D721Med (cell line): ENCODE data around the gene ARHGAP44.

Experiments used
- DNase-seq: peaks from one replicate; pipeline ENCODE4 v3.0.0; 2011; ENCODE audit warnings: low spot score; ENCODE audit not compliant: insufficient read length
- FAIRE-seq: peaks from 2 replicates; lab custom pipeline; 2011; peaks lifted over from hg19 to GRCh38; lab: Jason Lieb, UNC
- CTCF ChIP-seq: IDR thresholded peaks from 2 replicates; pipeline ENCODE4 v1.5.1; 2012; ENCODE audit warnings: mild to moderate bottlenecking, control low read depth; ENCODE audit not compliant: insufficient read depth; ENCODE audit errors: missing control alignments

ARHGAP44 gene

GRCh38 chr17:13036751-13037150 is 247.5 kb downstream of the ARHGAP44 start:
- TF ChIP-seq CTCF = no peak
- DNase-seq = no peak
- FAIRE-seq = no peak

DNA sequence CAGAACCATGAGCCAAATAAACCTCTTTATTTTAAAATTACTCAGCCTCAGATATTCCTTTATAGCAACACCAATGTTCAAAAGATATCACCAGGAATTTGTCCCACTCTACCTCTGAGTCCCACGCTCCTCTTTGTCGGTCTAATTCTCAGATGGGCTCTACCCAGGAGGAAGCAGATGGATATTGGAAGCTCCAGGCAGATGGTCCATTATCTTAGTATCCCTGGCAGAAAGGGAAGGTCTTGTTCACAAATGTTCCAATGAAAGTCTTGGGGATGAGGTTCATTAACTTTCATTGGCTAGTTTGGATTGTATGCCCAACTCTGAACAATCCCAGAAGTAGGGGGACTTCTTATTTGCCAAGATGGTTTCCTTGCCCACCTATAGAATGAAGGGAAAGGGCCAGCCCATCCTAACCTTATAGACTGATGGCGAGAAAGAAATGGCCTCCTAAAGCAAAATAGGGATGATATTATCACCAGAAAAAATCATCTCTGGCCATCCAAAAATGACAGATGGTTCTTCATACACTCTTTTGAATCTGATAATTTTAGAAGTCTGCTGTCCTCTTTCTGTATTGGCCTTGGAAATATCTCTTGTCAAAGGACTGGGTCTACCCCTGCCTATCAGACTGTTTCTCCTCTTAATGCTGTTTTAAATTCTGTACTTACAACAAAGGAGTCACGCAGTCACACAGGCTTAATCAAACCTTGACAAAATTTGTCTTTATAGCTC is 249.8 kb downstream of the ARHGAP44 start:
- DNase-seq = no peak
- no peak for TF ChIP-seq CTCF

More for the DNA sequence above, 249.8 kb downstream of the ARHGAP44 start:
- no peak for FAIRE-seq
